NCI-H2196 (cell line): ENCODE data around the gene RCE1.
A peak's percentile ranks its signal among the peaks of the same experiment; 100 is the strongest.
"Not testable (repeated sequence)": the region's sequence is repeated elsewhere in the genome, so short reads cannot be mapped to it uniquely, and the experiment has no call there.

Source experiments
- DNase-seq: peaks from one replicate; lab custom pipeline; 2025; ENCODE audit not compliant: unreplicated experiment; lab: John Stamatoyannopoulos, UW

RCE1 gene

GRCh38 chr11:66842896-66843775 lies at the start of gene RCE1:
RCE1 (plus strand) TSS chr11:66843441; CDS start chr11:66843456, 15 bp downstream.
- DNase-seq: peak; percentile 91

- not testable (repeated sequence) for DNase-seq
These were observed 43.4 kb upstream of the RCE1 start for GRCh38 chr11:66799815-66800214.

- DNase-seq: no peak
These were observed 42.4 kb upstream of the RCE1 start for GRCh38 chr11:66800720-66801428.

- DNase-seq: no peak
These were observed 33.6 kb upstream of the RCE1 start for GRCh38 chr11:66809592-66809991.

GRCh38 chr11:66810576-66811185 lies 32.6 kb upstream of the RCE1 start:
- DNase-seq: no peak

GRCh38 chr11:66814678-66815077 lies 28.6 kb upstream of the RCE1 start:
- no peak for DNase-seq

GRCh38 chr11:66815646-66816045 lies 27.6 kb upstream of the RCE1 start:
- DNase-seq: no peak

- no peak for DNase-seq
These were observed 24.8 kb upstream of the RCE1 start for GRCh38 chr11:66818231-66818955.

- DNase-seq: no peak
These were observed 22.9 kb upstream of the RCE1 start for GRCh38 chr11:66820381-66820780.

GRCh38 chr11:66820901-66821300 lies 22.3 kb upstream of the RCE1 start:
- no peak for DNase-seq

- DNase-seq: no peak
These were observed 19.5 kb upstream of the RCE1 start for GRCh38 chr11:66823700-66824099.

GRCh38 chr11:66824573-66824972 lies 18.7 kb upstream of the RCE1 start:
- DNase-seq: not testable (repeated sequence)

- DNase-seq: no peak
These were observed 8.7 kb upstream of the RCE1 start for GRCh38 chr11:66834539-66834845.

- DNase-seq: no peak
These were observed 8.3 kb upstream of the RCE1 start for GRCh38 chr11:66834943-66835342.

- no peak for DNase-seq
These were observed 7.4 kb upstream of the RCE1 start for GRCh38 chr11:66835768-66836405.

- no peak for DNase-seq
These were observed 2.7 kb upstream of the RCE1 start for GRCh38 chr11:66840317-66841091.

GRCh38 chr11:66841861-66842260 lies 1.4 kb upstream of the RCE1 start:
- DNase-seq: no peak

- no peak for DNase-seq
These were observed 743 bp upstream of the RCE1 start for GRCh38 chr11:66842501-66842895.

GRCh38 chr11:66843776-66844495 lies 695 bp downstream of the RCE1 start:
- no peak for DNase-seq
